ENCODE data around the gene SRC. TPM values are rescaled to one million over a fixed set of nuclear protein-coding genes. Genes with fewer than 3 reads are reported as not detected.

Gene SRC
- total RNA-seq, 1 experiment from 2014 or later = 42.3 TPM

DNA sequence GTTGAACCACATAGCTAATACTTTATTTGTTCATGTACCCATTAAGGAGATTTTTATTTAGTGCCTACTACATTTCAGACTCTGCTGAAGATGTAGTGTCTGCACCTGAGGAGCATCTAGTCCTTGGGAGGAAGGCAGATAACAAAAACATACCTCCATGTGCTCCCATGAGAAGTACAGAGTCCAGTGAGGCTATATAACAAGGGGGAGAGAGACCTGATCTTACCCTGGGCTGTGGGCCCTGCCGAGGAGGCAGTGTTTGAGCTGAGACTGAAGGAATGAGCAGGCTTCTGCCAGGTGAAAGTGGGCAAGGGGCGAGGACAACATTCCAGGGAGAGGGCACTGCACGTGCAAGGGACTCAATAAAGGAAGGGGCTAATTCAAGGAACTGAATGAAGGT is 44.4 kb upstream of the SRC start:
- Histone ChIP-seq H3K27me3 (ENCODE audit: insufficient read depth, low read length) (no peaks in the 10 kb centered on the region), H3K4me1 (ENCODE audit: control insufficient read depth in 1 of 2, insufficient read depth in 2 of 2, low read length in 2 of 2) (peaks cover 0 to 7% of the 10 kb centered on the region in 2 experiments; a peak in 1 of 4 replicates), H3K9me2 (ENCODE audit: insufficient read depth) (no peaks in the 10 kb centered on the region), H3K4me3 (replicated peaks in 1 of 2; ENCODE audit: low read depth in 1 of 2, low read length in 2 of 2) (no peak overlapping the region), H3K36me3 (ENCODE audit: control insufficient read depth in 1 of 2, insufficient read depth in 2 of 2, low read length in 2 of 2) (peaks cover 14 to 37% of the 10 kb centered on the region in 2 experiments; a peak in 3 of 4 replicates), H3K9ac (ENCODE audit: low read length) (no peak overlapping the region), H3K4me2 (ENCODE audit: low read length) (no peak overlapping the region), H2AFZ (ENCODE audit: low read depth, low read length, poor library complexity, severe bottlenecking) (no peak overlapping the region), H4K20me1 (ENCODE audit: insufficient read depth) (no peaks in the 10 kb centered on the region), H3K27ac (ENCODE audit: low read depth, low read length) (no peak overlapping the region), H3K9me3 (ENCODE audit: control insufficient read depth in 1 of 2, insufficient read depth in 1 of 2, low read depth in 1 of 2, low read length in 2 of 2) (no peaks in the 10 kb centered on the region), H3K79me2 (ENCODE audit: insufficient read depth, low read length) (peaks cover 66% of the 10 kb centered on the region)
- no TSS peak for BruUV-seq (replicated peaks)
- ChIA-PET CTCF (no interaction called here), RAD21 (ENCODE audit: low non-redundant PET in 1 of 2, low total read pairs in 2 of 2, uncharacterized antibody in 2 of 2, unreplicated experiment in 2 of 2) (no interaction called here), POLR2A (no interaction called here)
- TF ChIP-seq, protein P1, sequence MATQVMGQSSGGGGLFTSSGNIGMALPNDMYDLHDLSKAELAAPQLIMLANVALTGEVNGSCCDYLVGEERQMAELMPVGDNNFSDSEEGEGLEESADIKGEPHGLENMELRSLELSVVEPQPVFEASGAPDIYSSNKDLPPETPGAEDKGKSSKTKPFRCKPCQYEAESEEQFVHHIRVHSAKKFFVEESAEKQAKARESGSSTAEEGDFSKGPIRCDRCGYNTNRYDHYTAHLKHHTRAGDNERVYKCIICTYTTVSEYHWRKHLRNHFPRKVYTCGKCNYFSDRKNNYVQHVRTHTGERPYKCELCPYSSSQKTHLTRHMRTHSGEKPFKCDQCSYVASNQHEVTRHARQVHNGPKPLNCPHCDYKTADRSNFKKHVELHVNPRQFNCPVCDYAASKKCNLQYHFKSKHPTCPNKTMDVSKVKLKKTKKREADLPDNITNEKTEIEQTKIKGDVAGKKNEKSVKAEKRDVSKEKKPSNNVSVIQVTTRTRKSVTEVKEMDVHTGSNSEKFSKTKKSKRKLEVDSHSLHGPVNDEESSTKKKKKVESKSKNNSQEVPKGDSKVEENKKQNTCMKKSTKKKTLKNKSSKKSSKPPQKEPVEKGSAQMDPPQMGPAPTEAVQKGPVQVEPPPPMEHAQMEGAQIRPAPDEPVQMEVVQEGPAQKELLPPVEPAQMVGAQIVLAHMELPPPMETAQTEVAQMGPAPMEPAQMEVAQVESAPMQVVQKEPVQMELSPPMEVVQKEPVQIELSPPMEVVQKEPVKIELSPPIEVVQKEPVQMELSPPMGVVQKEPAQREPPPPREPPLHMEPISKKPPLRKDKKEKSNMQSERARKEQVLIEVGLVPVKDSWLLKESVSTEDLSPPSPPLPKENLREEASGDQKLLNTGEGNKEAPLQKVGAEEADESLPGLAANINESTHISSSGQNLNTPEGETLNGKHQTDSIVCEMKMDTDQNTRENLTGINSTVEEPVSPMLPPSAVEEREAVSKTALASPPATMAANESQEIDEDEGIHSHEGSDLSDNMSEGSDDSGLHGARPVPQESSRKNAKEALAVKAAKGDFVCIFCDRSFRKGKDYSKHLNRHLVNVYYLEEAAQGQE (IDR thresholded peaks at IDR 0.05; ENCODE audit: low read depth) = no peak
- TF ChIP-seq ZFX (IDR thresholded peaks at IDR 0.05) (no peak), EZH2phosphoT487 (IDR thresholded peaks at IDR 0.05; ENCODE audit: borderline replicate concordance) (no peak), EZH2 (IDR thresholded peaks at IDR 0.05) (no peak), SP1 (IDR thresholded peaks at IDR 0.05; ENCODE audit: low read depth) (no peak), RAD21 (IDR thresholded peaks at IDR 0.05; ENCODE audit: low read depth) (no peak), SIN3A (IDR thresholded peaks at IDR 0.05; ENCODE audit: low read depth) (no peak), JUND (IDR thresholded peaks at IDR 0.05) (no peak), POLR2AphosphoS5 (IDR thresholded peaks at IDR 0.05; ENCODE audit: low read depth, low read length) (no peak), YY1 (IDR thresholded peaks at IDR 0.05; ENCODE audit: extremely low read depth, insufficient replicate concordance, low read depth, low read length) (no peak), CBX3 (IDR thresholded peaks at IDR 0.05; ENCODE audit: low read depth) (no peak), FOSL1 (IDR thresholded peaks at IDR 0.05; ENCODE audit: low read depth) (no peak), CEBPB (IDR thresholded peaks at IDR 0.05; ENCODE audit: low read depth) (no peak), POLR2A (IDR thresholded peaks at IDR 0.05; ENCODE audit: borderline replicate concordance, extremely low read depth, insufficient read depth, insufficient read length) (no peak), ZBTB33 (IDR thresholded peaks at IDR 0.05; ENCODE audit: extremely low read depth, insufficient replicate concordance, low read length) (no peak), ELF1 (IDR thresholded peaks at IDR 0.05; ENCODE audit: borderline replicate concordance, low read depth) (no peak), ZNF274 (IDR thresholded peaks at IDR 0.05; ENCODE audit: low read depth, low read length) (no peak), SRF (IDR thresholded peaks at IDR 0.05; ENCODE audit: low read depth) (no peak), TCF7L2 (IDR thresholded peaks at IDR 0.05; ENCODE audit: borderline replicate concordance, extremely low read depth, insufficient read depth, insufficient read length) (no peak)
- TF ChIP-seq, protein P2, sequence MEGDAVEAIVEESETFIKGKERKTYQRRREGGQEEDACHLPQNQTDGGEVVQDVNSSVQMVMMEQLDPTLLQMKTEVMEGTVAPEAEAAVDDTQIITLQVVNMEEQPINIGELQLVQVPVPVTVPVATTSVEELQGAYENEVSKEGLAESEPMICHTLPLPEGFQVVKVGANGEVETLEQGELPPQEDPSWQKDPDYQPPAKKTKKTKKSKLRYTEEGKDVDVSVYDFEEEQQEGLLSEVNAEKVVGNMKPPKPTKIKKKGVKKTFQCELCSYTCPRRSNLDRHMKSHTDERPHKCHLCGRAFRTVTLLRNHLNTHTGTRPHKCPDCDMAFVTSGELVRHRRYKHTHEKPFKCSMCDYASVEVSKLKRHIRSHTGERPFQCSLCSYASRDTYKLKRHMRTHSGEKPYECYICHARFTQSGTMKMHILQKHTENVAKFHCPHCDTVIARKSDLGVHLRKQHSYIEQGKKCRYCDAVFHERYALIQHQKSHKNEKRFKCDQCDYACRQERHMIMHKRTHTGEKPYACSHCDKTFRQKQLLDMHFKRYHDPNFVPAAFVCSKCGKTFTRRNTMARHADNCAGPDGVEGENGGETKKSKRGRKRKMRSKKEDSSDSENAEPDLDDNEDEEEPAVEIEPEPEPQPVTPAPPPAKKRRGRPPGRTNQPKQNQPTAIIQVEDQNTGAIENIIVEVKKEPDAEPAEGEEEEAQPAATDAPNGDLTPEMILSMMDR (IDR thresholded peaks at IDR 0.05 in 2 of 3, conservative IDR thresholded peaks at IDR 0.05 in 1 of 3; ENCODE audit: borderline replicate concordance in 1 of 3, insufficient read depth in 1 of 3, low read depth in 2 of 3, low read length in 2 of 3) = no peak
- intact Hi-C loops (cut with micrococcal nuclease) = no loop called here
- no peak for DNase-seq (ENCODE audit: low read depth, low spot score)
- ATAC-seq = no peak

Measured in HCT116 (cell line).